Loucy (cell line): ENCODE results near the gene ANXA9.

Experiments
- EZH2phosphoT487 ChIP-seq: fragments of 200-600 bp; IDR thresholded peaks from 2 replicates; pipeline ENCODE4 v1.6.1; 2018; ENCODE audit warnings: antibody characterized with exemption, mild to moderate bottlenecking, moderate library complexity, borderline replicate concordance
- TF ChIP-seq, protein P1 (sequence below): fragments of 200-600 bp; sonication (generic); conservative IDR thresholded peaks from 2 replicates; pipeline ENCODE4 v1.5.1; 2014; ENCODE audit warnings: mild to moderate bottlenecking, antibody characterized with exemption, low read length

GRCh38 chr1:151035167-151035566 is 53.1 kb downstream of the ANXA9 start:
- TF ChIP-seq, protein P1, sequence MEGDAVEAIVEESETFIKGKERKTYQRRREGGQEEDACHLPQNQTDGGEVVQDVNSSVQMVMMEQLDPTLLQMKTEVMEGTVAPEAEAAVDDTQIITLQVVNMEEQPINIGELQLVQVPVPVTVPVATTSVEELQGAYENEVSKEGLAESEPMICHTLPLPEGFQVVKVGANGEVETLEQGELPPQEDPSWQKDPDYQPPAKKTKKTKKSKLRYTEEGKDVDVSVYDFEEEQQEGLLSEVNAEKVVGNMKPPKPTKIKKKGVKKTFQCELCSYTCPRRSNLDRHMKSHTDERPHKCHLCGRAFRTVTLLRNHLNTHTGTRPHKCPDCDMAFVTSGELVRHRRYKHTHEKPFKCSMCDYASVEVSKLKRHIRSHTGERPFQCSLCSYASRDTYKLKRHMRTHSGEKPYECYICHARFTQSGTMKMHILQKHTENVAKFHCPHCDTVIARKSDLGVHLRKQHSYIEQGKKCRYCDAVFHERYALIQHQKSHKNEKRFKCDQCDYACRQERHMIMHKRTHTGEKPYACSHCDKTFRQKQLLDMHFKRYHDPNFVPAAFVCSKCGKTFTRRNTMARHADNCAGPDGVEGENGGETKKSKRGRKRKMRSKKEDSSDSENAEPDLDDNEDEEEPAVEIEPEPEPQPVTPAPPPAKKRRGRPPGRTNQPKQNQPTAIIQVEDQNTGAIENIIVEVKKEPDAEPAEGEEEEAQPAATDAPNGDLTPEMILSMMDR, result no peak
- TF ChIP-seq EZH2phosphoT487, result no peak
